Activated gamma-delta T cell (primary cell): ENCODE results near the gene CHST15.

ENCODE experiments used
- DNase-seq: peaks from one replicate; lab custom pipeline; 2025; lab: John Stamatoyannopoulos, UW
- total RNA-seq, 2 donors: gene quantifications; one replicate each; lab custom pipeline; 2026; lab: John Stamatoyannopoulos, UW

Gene CHST15
- 0.36 to 1.6 reads per million in 2 donors for total RNA-seq

DNA sequence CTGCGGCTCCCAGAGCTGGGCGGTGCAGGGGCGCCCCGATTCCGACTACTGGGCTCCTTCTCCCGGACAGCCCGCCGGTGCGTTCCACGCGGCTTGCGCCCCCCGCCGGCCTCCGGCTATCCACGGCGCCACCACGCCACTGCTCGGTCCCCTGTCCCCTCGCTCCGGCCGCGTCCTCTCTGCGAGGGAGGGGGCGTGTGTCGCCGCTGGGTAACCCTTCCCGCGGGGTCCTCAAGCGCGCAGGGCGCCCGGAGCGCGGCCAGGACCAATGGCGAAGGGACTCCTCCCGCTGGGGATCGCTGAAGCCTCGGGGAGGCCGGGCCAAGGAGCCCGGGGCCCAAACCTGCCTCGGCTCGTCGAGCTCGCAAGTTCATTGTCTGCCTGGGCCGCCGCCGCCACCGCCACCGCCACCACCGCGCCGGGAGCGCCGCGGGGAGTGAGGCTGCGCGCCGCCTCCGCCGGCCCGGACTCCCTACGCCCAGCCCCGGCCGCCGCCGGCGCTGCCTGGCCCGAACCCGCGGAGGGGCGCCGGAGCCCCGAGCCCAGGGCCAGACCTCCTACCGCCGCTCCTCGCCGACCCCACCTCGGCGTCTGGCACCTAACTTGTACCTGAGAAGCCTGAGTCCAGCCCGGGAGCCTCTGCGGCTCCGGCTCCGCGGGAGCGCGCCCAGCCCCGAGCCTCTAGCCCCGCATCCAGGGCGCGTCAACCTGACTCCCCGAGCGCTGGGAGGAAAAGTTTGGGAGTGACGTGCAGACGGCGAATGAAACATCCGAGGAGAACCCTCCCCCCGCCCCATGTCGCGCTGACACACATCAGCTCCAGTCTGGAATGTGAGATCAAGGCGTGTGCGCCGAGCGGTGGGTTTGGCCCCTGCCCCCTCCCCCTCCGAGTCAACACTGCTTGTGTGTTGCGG is at the start of gene CHST15:
CHST15 (minus strand) TSS at position 739 of the 914 bp plus-strand sequence. CDS start 47,386 bp downstream, outside the sequence.
- no peak for DNase-seq

DNA sequence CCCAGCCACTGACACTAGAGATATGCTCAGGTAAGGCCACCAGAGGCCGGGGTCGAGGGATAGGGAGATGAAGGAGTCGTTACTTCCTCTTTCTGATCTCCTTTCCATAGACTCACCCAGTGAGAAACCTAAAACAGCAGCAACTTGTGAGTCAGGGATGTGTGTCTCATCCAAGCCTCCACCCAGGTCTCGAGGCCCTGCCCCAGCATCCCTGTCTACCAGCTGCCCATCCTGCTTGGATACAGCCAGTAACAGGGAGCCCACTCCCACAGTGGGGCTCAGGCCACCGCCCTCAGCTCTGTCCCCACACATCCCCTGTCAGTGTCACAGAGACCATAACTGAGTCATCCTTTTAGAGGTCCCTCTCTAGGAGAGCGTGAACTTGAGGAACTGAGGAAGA is 49.6 kb upstream of the CHST15 start:
- DNase-seq, result no peak

GRCh38 chr10:124142006-124142739 is 48.8 kb upstream of the CHST15 start:
- no peak for DNase-seq

DNA sequence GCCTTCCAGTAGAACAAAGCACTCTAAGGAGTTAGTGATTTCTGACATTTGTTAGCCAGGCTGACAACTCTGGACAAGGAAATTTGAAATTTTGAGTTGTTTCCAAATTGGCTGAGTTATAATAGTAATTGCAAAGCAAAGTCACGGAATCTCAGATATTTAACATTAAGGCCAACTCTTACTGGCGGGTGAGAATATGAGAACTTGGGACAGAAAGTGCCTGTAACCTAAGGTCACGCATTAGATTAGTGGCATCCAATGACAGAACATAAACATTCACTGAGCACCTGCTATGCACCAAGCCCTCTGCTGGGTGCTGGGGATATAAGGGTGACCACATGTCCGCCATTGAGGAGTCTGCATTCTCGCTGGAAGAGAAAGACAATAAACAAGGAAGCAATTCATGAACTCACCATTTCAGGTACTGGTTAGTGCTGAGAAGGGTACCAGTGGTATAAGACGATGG is 45.5 kb upstream of the CHST15 start:
- no peak for DNase-seq

DNA sequence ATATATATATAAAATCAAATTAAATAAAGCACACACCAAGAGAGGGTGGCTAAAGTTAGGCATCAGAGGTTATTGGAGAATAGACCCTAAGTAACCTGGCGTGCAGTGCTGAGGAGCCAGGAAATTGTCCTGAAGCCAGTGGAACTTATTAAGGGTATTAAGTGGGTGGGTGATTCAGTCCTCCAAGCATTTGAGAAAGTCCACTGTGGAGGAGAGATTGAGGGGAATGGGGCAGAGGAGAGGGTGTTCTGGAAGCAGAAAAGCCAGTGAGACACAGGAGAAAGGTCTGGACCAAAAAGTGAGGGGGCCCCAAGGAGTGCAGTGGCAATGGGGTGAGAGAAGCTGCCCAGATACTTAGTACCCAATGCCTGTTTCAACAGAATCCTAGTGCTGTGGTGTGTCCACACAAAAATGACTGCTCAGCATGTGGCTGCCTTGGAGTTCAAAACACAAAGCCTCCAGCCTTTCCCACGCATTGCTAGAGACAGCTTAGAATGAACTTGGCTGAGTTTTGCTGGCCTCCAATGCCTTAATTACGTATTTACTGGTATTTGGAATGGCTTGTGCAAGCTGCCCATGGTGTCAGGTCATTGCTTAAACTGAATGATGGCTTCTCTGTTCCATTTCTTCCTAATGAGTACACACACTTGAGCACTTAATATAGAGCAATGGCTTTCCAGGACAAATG is 44.9 kb upstream of the CHST15 start:
- no peak for DNase-seq

DNA sequence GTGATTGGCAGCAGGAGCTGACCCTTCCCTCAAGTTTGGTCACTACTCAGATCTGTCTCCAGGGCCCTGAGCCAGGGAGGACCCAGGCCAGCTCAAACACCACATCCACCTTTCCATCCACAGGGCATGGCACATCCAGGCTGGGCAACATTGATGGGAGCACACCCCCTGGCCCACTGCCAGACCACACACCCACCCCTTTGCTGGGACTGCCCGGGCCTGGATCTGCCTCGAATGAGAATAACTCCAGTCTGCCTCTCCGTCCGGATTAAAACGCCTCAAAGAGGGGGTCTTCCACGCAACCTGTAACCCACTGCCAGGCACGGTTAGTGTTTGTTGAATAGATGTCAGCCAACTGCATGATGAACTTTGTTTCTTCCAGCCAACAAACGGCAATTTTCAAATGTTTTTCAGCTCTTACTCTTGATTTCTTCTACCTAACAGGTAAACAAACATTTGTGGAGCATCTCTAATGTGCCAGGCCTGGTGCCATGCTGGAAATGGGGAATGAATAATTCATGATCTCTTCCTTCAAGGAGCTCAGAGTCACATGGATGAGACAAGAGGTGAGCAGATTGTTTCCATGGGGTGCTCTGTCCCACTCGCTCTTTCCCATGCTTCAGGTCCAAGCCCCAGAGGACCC is 41.0 kb upstream of the CHST15 start:
- no peak for DNase-seq

DNA sequence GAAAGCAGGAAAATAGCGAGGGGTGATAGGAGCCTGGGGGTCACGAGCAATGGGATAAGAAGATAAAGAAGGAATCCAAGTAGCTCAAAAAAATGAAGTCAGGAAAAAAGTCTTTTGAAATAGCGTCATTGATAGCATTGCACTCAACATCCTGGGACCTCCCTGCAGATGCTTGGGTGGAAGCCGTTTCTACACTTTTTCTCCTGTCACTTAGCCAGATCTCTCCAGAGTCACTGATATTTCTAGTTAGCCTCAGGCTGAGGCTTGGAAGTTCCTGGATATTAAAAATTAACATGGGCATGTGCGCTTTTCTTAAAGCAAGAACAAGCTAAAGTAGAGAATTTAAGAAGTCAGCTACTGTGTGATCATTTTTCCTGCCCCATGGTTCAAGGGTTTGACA is 39.5 kb upstream of the CHST15 start:
- DNase-seq, result no peak

- DNase-seq, result no peak
Measured at GRCh38 chr10:124132306-124132705, 38.9 kb upstream of the CHST15 start.

- DNase-seq, result no peak
Measured at GRCh38 chr10:124131172-124131571, 37.8 kb upstream of the CHST15 start.

DNA sequence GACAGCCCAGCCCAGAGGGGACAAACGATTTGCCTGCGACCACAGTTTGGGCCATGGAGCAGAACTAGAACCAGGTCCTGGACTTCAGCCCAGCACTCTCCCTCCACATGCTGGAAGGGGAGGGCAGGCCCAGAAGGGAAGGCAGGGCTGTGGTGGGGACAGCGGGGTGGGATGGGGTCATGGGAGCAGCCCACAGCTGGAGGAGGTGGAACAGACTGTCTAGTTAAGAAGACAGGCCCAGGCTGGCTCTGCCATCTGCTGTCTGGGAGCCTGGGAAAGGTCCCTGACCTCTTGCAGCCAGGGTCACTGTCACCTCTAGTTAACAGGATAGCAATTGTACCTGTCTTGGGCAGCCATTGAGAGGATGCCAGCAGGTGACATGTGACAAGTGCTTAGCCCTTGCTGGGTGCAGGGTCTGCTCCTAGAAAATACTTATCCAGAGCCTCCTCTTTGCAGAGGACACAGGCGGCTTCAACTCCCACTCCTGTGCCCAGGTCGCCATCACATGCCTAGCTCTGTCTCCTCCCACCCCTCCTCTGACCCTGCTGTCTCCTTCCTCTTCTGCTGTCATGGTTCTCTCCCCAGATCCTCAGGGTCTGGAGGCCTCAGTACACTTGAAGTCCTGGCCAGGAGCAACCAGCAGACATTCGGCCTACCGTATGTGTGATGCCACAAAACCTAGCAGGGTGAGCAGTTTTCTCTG is 37.0 kb upstream of the CHST15 start:
- DNase-seq, result no peak

GRCh38 chr10:124129471-124129870 is 36.1 kb upstream of the CHST15 start:
- DNase-seq, result no peak

DNA sequence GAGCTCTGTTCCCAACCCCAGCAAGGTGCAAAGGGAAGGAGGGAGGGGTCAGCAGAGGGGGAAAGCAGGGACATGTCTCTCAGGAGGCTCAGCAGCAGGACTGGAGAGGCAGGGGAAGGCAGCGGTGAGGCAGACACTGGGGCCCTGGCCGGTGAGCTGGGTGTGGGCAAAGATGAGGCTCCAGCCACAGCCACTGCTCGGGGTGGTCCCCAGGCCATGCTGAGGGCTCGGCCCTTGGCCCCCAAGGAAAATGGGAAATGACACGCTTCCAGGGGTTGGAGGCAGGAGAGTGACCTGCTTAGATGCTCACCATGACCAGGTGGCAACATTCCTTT is 35.4 kb upstream of the CHST15 start:
- DNase-seq, result no peak

GRCh38 chr10:124127965-124128810 is 34.8 kb upstream of the CHST15 start:
- no peak for DNase-seq

GRCh38 chr10:124127563-124127962 is 34.2 kb upstream of the CHST15 start:
- no peak for DNase-seq

DNA sequence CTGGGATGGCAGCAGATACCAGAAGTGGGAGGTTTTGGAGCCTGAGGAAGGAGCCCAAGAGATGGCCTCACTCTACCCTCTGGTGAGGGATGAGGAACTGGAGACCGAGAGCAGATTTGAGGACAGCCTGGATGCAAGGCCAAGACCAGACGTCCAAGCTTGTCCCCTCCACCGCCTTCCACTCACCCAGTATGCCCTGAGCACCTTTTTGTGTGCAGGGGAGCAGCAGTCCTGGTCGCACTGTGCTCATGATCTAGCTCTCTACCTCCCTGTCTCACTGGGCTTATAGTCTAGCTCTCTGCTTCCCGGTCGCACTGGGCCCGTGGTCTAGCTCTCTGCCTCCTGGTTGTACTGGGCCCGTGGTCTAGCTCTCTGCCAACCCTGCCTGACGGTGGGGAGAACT is 33.6 kb upstream of the CHST15 start:
- no peak for DNase-seq

DNA sequence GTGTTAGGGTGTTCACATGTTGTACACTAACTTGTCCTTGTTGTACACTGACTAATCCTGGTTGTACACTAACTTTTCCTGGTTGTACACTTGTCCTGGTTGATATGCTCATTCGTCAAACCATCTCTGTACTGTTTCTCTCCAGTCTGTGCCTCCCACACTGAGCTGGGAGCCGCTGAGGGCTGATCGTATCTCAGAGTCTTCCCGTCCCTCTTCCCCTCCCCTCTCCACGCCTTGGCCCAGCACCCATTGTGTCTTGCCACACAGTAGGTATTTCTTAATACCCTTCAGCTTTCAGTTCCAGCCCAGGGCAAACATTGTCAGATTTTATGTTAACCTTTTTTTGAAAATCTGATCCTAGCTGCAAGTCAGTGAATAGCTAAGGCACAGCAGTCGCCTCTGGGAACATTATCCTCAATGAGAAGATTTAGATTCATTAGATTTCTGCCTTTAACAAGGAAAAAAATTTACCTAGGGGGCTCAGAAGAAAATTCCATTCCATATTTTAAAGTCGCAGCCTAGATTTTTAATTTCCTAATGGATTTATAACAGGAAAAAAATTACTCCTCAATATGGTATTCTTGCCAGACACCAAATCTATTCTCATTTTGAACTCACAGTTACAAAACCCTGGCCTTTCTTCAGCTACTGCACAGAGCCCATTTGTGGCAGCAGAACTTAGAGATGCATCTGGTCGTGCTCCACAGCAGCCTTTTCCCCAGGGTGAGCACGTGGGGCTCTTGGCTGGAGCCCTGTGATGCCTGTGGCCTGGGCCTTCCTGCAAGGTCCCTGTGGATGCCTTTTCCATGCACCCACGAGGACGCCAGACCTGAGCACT is 33.0 kb upstream of the CHST15 start:
- no peak for DNase-seq

GRCh38 chr10:124125305-124126116 is 32.1 kb upstream of the CHST15 start:
- no peak for DNase-seq

DNA sequence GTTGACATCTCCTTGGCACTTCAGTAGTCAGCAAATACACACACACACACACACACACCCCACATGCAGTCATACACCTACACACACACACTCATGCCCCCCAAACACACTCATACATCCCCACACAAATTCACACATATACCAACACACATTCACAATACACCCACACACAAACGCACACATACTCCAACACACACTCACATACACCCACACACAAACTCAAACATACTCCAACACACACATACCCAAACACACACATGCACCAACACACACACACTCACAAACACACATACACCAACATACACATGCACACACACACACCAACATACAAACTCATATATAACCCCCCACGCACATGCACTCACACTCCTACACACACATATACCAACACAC is 31.4 kb upstream of the CHST15 start:
- DNase-seq, result no peak
